GM12878 (cell line): Measurements from ENCODE around the gene ANXA2R. TPM values are rescaled to one million over a fixed set of nuclear protein-coding genes. Genes with fewer than 3 reads are reported as not detected.

ENCODE experiments used
- ATF7 ChIP-seq: fragments of 450-650 bp; IDR thresholded peaks from 2 replicates; pipeline ENCODE4 v1.6.1; 2016; ENCODE audit warnings: low read depth, mild to moderate bottlenecking
- BCL11A ChIP-seq: IDR thresholded peaks from 2 replicates; pipeline ENCODE4 v1.6.1; 2011; ENCODE audit warnings: low read depth, low read length
- CHD4 ChIP-seq: fragments of 200-600 bp; sonication (generic); IDR thresholded peaks from 2 replicates; pipeline ENCODE4 v1.6.1; 2016; ENCODE audit warnings: mild to moderate bottlenecking
- CREM ChIP-seq: IDR thresholded peaks from 2 replicates; pipeline ENCODE4 v1.6.1; 2014; ENCODE audit warnings: antibody characterized with exemption, low read depth
- FOS ChIP-seq: IDR thresholded peaks from 3 replicates; pipeline ENCODE4 v1.6.1; 2011; ENCODE audit warnings: borderline replicate concordance; ENCODE audit not compliant: insufficient read length; ENCODE audit errors: extremely low read depth
- FOXM1 ChIP-seq: IDR thresholded peaks from 2 replicates; pipeline ENCODE4 v1.6.1; 2012; ENCODE audit warnings: low read depth, mild to moderate bottlenecking, inconsistent platforms, low read length, moderate library complexity
- IKZF1 ChIP-seq: fragments of 450-650 bp; conservative IDR thresholded peaks from 2 replicates; pipeline ENCODE4 v1.6.1; 2017; ENCODE audit warnings: antibody characterized with exemption, mild to moderate bottlenecking
- MEF2B ChIP-seq: fragments of 450-650 bp; IDR thresholded peaks from 2 replicates; pipeline ENCODE4 v1.6.1; 2018; ENCODE audit warnings: mild to moderate bottlenecking, moderate library complexity; ENCODE audit not compliant: partially characterized antibody, poor library complexity, severe bottlenecking
- NFYB ChIP-seq: IDR thresholded peaks from 2 replicates; pipeline ENCODE4 v1.6.1; 2011; ENCODE audit warnings: low read depth, mild to moderate bottlenecking, low read length, improper control_type of control experiment, moderate library complexity; ENCODE audit not compliant: insufficient read depth
- RELA ChIP-seq: fragments of 450-650 bp; IDR thresholded peaks from 2 replicates; pipeline ENCODE4 v1.8.0; 2014; ENCODE audit warnings: borderline replicate concordance; ENCODE audit not compliant: partially characterized antibody
- RFX5 ChIP-seq: IDR thresholded peaks from 2 replicates; pipeline ENCODE4 v1.6.1; 2011; ENCODE audit warnings: low read depth, low read length, improper control_type of control experiment
- RUNX3 ChIP-seq: IDR thresholded peaks from 2 replicates; pipeline ENCODE4 v1.6.1; 2012; ENCODE audit warnings: low read length, inconsistent platforms
- SREBF1 ChIP-seq: IDR thresholded peaks from 2 replicates; pipeline ENCODE4 v1.6.1; 2012; ENCODE audit warnings: mild to moderate bottlenecking, low read length
- SUPT20H ChIP-seq: IDR thresholded peaks from 2 replicates; pipeline ENCODE4 v1.6.1; 2011; ENCODE audit warnings: low read depth, mild to moderate bottlenecking, low read length, moderate library complexity, borderline replicate concordance; ENCODE audit not compliant: control insufficient read depth
- YY1 ChIP-seq: IDR thresholded peaks from 2 replicates; pipeline ENCODE4 v1.6.1; 2011; ENCODE audit warnings: low read depth, mild to moderate bottlenecking, low read length
- ZNF217 ChIP-seq: fragments of 450-650 bp; IDR thresholded peaks from 2 replicates; pipeline ENCODE4 v1.6.1; 2017; ENCODE audit warnings: antibody characterized with exemption, mild to moderate bottlenecking
- ZZZ3 ChIP-seq: IDR thresholded peaks from 2 replicates; pipeline ENCODE4 v1.6.1; 2011; ENCODE audit warnings: low read depth; ENCODE audit not compliant: control insufficient read depth, insufficient read length
- polyA plus RNA-seq, 11 experiments: library from polyadenylated mRNA; depleted of rRNA in 4 of 11; unstranded in 6 of 11; stranded (reverse) in 5 of 11; fragments of >200 nt; fragmentation: Nextera tagmentation in 4 of 11; fragmentation: Illumina TruSeq in 1 of 11; extraction: Ambion mirVana in 4 of 11; extraction: Trizol in 1 of 11; gene quantifications; 1 replicate in 1 of 11; 2 replicates in 10 of 11; pipeline versions ENCODE4 v1.2.1 to v1.2.3, GENCODE V29; 2011 to 2016; ENCODE audit warnings: inconsistent platforms in 2 of 11, missing spikeins in 2 of 11, low read depth in 1 of 11
- total RNA-seq, 4 experiments: library from RNA; depleted of rRNA in 3 of 4; stranded (reverse); fragments of >200 nt in 3 of 4; fragmentation: Illumina TruSeq in 1 of 4; extraction: Trizol in 1 of 4; gene quantifications; 2 replicates each; pipeline versions ENCODE4 v1.2.1 to v1.2.3, GENCODE V29; 2013 to 2021
- TF ChIP-seq, protein P1 (sequence below): fragments of 450-650 bp; conservative IDR thresholded peaks from 2 replicates; pipeline ENCODE4 v1.6.1; 2017; ENCODE audit warnings: mild to moderate bottlenecking, moderate library complexity
- TF ChIP-seq, protein P2 (sequence below): fragments of 450-650 bp; IDR thresholded peaks from 2 replicates; pipeline ENCODE4 v1.6.1; 2014; ENCODE audit warnings: mild to moderate bottlenecking
- TF ChIP-seq, protein P3 (sequence below): IDR thresholded peaks from 2 replicates; pipeline ENCODE4 v1.6.1; 2011; ENCODE audit warnings: mild to moderate bottlenecking, low read depth, low read length, moderate library complexity; ENCODE audit not compliant: insufficient replicate concordance
- TF ChIP-seq, protein P4 (sequence below): IDR thresholded peaks from 2 replicates; pipeline ENCODE4 v1.6.1; 2011; ENCODE audit warnings: borderline replicate concordance, low read depth, mild to moderate bottlenecking, moderate library complexity, mixed read lengths, low read length; ENCODE audit not compliant: insufficient read depth; ENCODE audit errors: extremely low read length
- TF ChIP-seq, protein P5 (sequence below): fragments of 150-350 bp; IDR thresholded peaks from 2 replicates; pipeline ENCODE4 v1.6.1; 2014; ENCODE audit warnings: mild to moderate bottlenecking, low read depth, low read length

Gene ANXA2R
- total and polyA plus RNA-seq, 10 of the 15 experiments (the other 5 are each of a cell fraction or from before 2014, with no cell fraction given) = 2.3 to 7.8 (median 4.4) TPM

DNA sequence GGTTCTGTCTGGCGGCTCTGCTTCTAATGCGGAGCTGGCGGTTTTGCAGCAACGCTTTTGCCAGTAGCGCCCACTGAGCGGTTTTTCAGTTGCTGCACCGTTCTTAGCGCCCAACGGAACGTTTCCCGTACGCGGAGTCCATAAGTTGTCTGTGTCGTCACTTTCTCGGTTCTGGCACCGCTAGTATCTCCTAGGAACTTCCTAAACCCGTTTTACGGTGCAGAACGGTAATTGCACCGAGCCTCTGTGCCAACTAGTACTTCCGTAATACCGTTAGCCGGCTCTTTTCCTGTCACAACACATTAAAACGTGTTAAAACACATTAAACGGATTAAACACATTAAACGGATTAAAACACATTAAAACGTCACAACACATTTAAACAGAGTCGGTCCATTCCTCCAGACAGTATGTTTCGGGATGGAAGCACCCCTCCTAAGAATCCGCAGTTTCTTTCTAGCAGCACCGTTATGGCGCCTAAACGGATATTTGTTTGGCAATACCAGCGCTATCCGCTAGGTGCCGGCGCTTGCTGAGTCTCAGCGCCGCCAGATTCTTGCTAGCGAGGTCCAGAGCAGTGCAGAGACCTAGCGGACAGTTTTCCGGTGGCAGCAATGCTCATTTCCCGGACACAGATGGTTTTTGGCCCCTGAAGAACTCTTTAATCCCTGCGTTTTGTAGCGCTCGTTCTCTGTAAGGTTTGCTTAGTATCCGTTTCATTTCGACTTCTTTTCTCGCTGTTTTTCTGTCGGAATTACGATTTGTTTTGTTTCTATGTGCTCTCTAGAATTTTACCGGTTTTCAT, 45.4 kb downstream of the ANXA2R start (continued):
- TF ChIP-seq BCL11A (no peak), IKZF1 (peak; percentile 85), ZZZ3 (no peak), RFX5 (no peak), YY1 (peak; percentile 94), ATF7 (peak; percentile 67; the same call in 1 of the 2 replicates), RELA (peak; percentile 6), RUNX3 (peak; percentile 67), SREBF1 (no peak), CHD4 (no peak), FOXM1 (peak; percentile 82), NFYB (no peak), FOS (no peak), CREM (peak; percentile 58), ZNF217 (no peak), SUPT20H (no peak), MEF2B (no peak)
- TF ChIP-seq, protein P1, sequence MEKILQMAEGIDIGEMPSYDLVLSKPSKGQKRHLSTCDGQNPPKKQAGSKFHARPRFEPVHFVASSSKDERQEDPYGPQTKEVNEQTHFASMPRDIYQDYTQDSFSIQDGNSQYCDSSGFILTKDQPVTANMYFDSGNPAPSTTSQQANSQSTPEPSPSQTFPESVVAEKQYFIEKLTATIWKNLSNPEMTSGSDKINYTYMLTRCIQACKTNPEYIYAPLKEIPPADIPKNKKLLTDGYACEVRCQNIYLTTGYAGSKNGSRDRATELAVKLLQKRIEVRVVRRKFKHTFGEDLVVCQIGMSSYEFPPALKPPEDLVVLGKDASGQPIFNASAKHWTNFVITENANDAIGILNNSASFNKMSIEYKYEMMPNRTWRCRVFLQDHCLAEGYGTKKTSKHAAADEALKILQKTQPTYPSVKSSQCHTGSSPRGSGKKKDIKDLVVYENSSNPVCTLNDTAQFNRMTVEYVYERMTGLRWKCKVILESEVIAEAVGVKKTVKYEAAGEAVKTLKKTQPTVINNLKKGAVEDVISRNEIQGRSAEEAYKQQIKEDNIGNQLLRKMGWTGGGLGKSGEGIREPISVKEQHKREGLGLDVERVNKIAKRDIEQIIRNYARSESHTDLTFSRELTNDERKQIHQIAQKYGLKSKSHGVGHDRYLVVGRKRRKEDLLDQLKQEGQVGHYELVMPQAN = 0 out of 2 replicates have a peak, but pooled peaks have one; percentile 72
- TF ChIP-seq, protein P2, sequence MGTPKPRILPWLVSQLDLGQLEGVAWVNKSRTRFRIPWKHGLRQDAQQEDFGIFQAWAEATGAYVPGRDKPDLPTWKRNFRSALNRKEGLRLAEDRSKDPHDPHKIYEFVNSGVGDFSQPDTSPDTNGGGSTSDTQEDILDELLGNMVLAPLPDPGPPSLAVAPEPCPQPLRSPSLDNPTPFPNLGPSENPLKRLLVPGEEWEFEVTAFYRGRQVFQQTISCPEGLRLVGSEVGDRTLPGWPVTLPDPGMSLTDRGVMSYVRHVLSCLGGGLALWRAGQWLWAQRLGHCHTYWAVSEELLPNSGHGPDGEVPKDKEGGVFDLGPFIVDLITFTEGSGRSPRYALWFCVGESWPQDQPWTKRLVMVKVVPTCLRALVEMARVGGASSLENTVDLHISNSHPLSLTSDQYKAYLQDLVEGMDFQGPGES = no peak
- TF ChIP-seq, protein P3, sequence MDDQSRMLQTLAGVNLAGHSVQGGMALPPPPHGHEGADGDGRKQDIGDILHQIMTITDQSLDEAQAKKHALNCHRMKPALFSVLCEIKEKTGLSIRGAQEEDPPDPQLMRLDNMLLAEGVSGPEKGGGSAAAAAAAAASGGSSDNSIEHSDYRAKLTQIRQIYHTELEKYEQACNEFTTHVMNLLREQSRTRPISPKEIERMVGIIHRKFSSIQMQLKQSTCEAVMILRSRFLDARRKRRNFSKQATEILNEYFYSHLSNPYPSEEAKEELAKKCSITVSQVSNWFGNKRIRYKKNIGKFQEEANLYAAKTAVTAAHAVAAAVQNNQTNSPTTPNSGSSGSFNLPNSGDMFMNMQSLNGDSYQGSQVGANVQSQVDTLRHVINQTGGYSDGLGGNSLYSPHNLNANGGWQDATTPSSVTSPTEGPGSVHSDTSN = no peak
- TF ChIP-seq, protein P4, sequence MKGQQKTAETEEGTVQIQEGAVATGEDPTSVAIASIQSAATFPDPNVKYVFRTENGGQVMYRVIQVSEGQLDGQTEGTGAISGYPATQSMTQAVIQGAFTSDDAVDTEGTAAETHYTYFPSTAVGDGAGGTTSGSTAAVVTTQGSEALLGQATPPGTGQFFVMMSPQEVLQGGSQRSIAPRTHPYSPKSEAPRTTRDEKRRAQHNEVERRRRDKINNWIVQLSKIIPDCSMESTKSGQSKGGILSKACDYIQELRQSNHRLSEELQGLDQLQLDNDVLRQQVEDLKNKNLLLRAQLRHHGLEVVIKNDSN = no peak
- TF ChIP-seq, protein P5, sequence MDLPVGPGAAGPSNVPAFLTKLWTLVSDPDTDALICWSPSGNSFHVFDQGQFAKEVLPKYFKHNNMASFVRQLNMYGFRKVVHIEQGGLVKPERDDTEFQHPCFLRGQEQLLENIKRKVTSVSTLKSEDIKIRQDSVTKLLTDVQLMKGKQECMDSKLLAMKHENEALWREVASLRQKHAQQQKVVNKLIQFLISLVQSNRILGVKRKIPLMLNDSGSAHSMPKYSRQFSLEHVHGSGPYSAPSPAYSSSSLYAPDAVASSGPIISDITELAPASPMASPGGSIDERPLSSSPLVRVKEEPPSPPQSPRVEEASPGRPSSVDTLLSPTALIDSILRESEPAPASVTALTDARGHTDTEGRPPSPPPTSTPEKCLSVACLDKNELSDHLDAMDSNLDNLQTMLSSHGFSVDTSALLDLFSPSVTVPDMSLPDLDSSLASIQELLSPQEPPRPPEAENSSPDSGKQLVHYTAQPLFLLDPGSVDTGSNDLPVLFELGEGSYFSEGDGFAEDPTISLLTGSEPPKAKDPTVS = no peak
